H7 (cell line): ENCODE data around the gene KCNK7. TPM values are rescaled to one million over a fixed set of nuclear protein-coding genes. Genes with fewer than 3 reads are reported as not detected.

ENCODE experiments used
- DNase-seq: peaks from one replicate; pipeline ENCODE4 v3.0.0; 2012
- H3K27me3 ChIP-seq: 2 replicates; pipeline ENCODE4 v1.6.0; 2011; ENCODE audit warnings: mild to moderate bottlenecking, low read length; ENCODE audit not compliant: control insufficient read depth, insufficient read depth
- H3K36me3 ChIP-seq: replicated peaks from 2 replicates; pipeline ENCODE4 v1.5.1; 2011; ENCODE audit warnings: low read length; ENCODE audit not compliant: control insufficient read depth, insufficient read depth
- H3K4me3 ChIP-seq: 2 replicates; pipeline ENCODE4 v1.5.1; 2011; ENCODE audit warnings: low read depth, mild to moderate bottlenecking, control low read depth, low read length, moderate library complexity; ENCODE audit not compliant: insufficient read depth
- total RNA-seq: library from RNA; depleted of rRNA; stranded (reverse); fragments of >200 nt; shearing (Covaris generic); gene quantifications from 2 replicates; pipeline ENCODE4 v1.2.3, GENCODE V29; 2014

KCNK7 gene
- total RNA-seq, 1 experiment from 2014 or later, result not detected

- DNase-seq, result peak; percentile 95
- Histone ChIP-seq H3K36me3 (no peaks in the 10 kb centered on the region), H3K4me3 (peak overlapping the region; percentile 53), H3K27me3 (peaks cover 31% of the 10 kb centered on the region)
Measured at GRCh38 chr11:65591939-65592857, 3.4 kb downstream of the KCNK7 start.

GRCh38 chr11:65590240-65590738 is 5.3 kb downstream of the KCNK7 start:
- H3K36me3 ChIP-seq, result no peaks in the 10 kb centered on the region
- no peak for DNase-seq
- H3K4me3 ChIP-seq, result no peak overlapping the region
- peaks cover 46% of the 10 kb centered on the region for H3K27me3 ChIP-seq

- H3K36me3 ChIP-seq, result no peaks in the 10 kb centered on the region
- H3K27me3 ChIP-seq, result peaks cover 51% of the 10 kb centered on the region
- DNase-seq, result no peak
- no peak overlapping the region for H3K4me3 ChIP-seq
Measured at GRCh38 chr11:65589444-65590239, 6.0 kb downstream of the KCNK7 start.

GRCh38 chr11:65588199-65589054 is 7.2 kb downstream of the KCNK7 start:
- peak; percentile 96 for DNase-seq
- Histone ChIP-seq H3K4me3 (no peak overlapping the region), H3K27me3 (peaks cover 58% of the 10 kb centered on the region), H3K36me3 (no peaks in the 10 kb centered on the region)

GRCh38 chr11:65586676-65587075 is 8.9 kb downstream of the KCNK7 start:
- DNase-seq, result peak; percentile 91
- Histone ChIP-seq H3K4me3 (no peak overlapping the region), H3K36me3 (no peaks in the 10 kb centered on the region), H3K27me3 (peaks cover 48% of the 10 kb centered on the region)

- DNase-seq, result no peak
- H3K4me3 ChIP-seq, result no peak overlapping the region
- H3K27me3 ChIP-seq, result peaks cover 46% of the 10 kb centered on the region
- H3K36me3 ChIP-seq, result no peaks in the 10 kb centered on the region
Measured at GRCh38 chr11:65586247-65586630, 9.4 kb downstream of the KCNK7 start.

- H3K36me3 ChIP-seq, result no peaks in the 10 kb centered on the region
- DNase-seq, result peak; percentile 70
- peaks cover 44% of the 10 kb centered on the region for H3K27me3 ChIP-seq
- H3K4me3 ChIP-seq, result no peak overlapping the region
Measured at GRCh38 chr11:65585396-65586246, 10.0 kb downstream of the KCNK7 start.

- H3K4me3 ChIP-seq, result peak overlapping the region; percentile 2; the same call in 1 of the 2 replicates
- peak; percentile 81 for DNase-seq
- H3K36me3 ChIP-seq, result no peaks in the 10 kb centered on the region
- H3K27me3 ChIP-seq, result peaks cover 40% of the 10 kb centered on the region
Measured at GRCh38 chr11:65584723-65585171, 10.9 kb downstream of the KCNK7 start.

GRCh38 chr11:65584106-65584505 is 11.5 kb downstream of the KCNK7 start:
- H3K27me3 ChIP-seq, result peaks cover 41% of the 10 kb centered on the region
- no peak for DNase-seq
- H3K4me3 ChIP-seq, result no peak overlapping the region
- no peaks in the 10 kb centered on the region for H3K36me3 ChIP-seq

GRCh38 chr11:65583589-65583988 is 12.0 kb downstream of the KCNK7 start:
- Histone ChIP-seq H3K36me3 (no peaks in the 10 kb centered on the region), H3K27me3 (peaks cover 41% of the 10 kb centered on the region), H3K4me3 (no peak overlapping the region)
- DNase-seq, result peak; percentile 56

GRCh38 chr11:65581928-65582327 is 13.7 kb downstream of the KCNK7 start:
- Histone ChIP-seq H3K27me3 (peaks cover 51% of the 10 kb centered on the region), H3K36me3 (no peaks in the 10 kb centered on the region), H3K4me3 (no peak overlapping the region)
- DNase-seq, result no peak

GRCh38 chr11:65580756-65581155 is 14.8 kb downstream of the KCNK7 start:
- peak; percentile 35 for DNase-seq
- peaks cover 52% of the 10 kb centered on the region for H3K27me3 ChIP-seq
- no peak overlapping the region for H3K4me3 ChIP-seq
- H3K36me3 ChIP-seq, result no peaks in the 10 kb centered on the region

GRCh38 chr11:65580031-65580692 is 15.4 kb downstream of the KCNK7 start:
- DNase-seq, result peak; percentile 49
- H3K4me3 ChIP-seq, result no peak overlapping the region
- no peaks in the 10 kb centered on the region for H3K36me3 ChIP-seq
- peaks cover 53% of the 10 kb centered on the region for H3K27me3 ChIP-seq
